Activated CD8-positive, alpha-beta memory T cell treated with anti-CD3 and anti-CD28 coated beads for 1 hour (primary cell): ENCODE data around the gene BCLAF3.

Experiments
- DNase-seq, 2 donors: peaks; one replicate each; pipeline ENCODE4 v3.0.0-alpha.2; 2020; ENCODE audit warnings: low read depth in 1 of 2; ENCODE audit errors: extremely low read depth in 1 of 2

The BCLAF3 gene

DNA sequence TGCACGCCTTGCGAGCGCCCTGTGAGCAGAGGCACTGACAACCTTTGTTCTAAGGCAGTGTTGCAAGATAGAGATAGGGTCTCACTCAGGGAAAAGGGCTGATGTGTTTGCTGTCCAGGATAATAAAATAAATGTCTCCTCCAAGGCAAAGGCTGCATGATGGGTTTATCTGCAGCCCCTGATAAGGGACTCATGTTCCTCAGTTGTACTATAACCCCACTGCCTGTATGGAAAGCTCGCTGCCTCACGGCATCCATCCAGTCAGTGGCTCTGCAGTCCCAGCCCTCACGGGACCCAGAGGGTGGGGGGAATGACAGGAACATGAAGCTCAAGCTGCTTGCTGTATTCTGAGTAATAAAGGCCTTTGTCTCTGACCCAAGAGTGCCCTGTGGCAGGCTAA, 22.6 kb downstream of the BCLAF3 start:
- DNase-seq, result no peak

DNA sequence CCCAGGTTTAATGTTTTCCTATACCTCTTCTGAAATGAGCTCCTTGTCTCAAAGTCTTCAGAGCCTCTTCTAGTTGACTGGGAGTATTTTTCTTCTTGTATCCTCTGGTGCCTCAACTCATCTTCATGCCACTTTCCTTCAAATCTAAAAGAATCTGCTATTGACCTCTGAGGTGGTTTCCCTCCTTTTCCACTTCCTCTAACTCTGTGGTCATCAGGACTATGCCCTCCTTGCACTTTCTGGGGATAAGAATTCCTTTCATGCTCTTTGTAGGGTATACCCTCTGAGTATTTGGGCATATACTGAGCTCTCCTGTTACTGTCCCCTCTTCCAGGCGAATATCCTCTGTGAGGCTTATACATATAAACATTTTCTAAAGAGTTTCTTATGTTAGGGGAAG, 24.8 kb downstream of the BCLAF3 start:
- DNase-seq, result no peak

DNA sequence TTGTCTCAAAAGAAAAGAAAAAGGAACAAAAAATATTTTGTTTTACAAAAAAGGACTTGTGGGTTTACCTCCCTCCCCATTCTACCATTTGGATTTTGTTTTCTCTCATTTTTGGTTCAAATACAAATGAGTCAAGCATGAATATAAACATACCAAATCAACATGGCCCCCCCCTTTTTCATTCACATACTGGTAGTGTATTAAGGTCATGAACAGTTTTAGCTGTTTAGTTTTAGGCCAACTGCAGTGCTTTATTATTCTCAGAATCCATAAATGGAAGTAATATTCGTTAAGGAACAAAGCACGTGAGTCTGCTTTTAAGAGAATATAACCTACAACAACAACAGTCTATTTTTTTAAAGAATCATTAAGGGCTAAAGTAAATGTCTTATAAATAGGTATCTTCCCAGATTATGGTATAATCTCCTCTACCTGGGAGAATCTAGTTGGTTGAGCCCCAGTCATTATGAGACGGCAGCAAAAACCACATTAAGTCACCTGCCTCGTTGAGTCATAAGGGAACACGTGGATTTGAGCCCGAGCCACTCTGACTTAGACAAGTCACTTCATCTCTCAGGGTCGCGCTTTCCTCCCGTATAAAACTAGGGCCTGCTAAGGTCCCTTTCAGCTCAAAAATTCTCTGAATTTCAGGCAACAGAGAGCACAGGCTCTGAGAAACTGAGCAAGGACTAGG, 26.7 kb downstream of the BCLAF3 start:
- DNase-seq, result no peak

DNA sequence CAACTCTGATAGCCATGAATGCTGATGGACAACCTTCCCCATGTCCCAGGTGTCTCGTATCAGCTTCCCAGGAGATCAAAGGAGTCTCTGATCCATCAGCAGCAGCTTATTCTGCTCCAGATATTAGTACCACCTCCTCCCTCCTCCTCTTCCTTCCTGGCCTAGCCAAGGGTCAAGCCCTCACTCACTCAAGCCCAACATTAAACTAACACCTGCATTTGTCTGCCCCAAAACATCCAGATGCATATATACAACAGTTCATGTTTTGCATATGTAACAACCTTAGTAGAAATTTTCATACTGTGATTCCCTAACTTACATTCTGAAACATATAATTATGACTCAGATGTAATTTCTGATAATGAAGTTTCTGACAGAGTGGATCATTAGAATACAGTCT, 29.9 kb downstream of the BCLAF3 start:
- no peak for DNase-seq

DNA sequence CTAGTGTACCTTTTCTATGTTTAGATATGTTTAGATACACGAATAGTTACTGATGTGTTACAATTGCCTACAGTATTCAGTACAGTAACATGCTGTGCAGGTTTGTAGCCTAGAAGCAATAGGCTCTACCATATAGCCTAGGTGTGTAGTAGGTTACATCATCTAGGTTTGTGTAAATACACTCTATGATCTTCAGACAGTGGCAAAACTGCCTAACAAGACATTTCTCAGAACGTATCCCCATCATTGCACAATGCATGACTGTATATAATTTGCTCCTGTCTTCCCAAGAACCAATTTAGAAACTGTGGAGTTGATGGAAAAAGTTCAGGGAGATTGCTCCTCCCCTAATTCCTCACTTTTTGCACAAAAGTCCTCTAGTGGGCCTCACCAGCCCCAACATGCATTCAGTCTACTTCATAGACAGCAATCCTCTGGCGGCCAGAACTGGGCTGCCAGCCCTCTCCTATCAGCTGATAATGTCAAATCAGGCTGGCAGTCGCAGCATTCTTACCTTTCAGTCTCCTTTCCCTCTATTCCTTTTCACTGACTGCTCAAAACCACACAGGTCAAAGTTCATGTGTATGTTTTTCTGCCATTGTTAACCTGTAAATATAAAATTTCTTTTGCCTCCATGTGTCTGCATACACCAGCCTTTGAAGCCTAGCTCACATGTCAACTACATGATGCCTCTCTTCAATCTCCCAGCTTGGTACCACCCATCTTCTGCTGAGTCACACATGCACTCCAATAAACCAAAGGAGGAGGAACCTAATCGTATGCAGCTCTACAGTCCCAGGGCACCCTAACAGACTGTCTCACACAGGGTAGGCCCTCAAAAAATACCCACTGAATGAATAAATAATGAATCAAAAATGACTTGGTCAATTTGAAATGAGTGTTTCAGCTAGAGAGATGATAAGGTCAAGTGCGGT, 32.0 kb downstream of the BCLAF3 start:
- DNase-seq, result no peak

DNA sequence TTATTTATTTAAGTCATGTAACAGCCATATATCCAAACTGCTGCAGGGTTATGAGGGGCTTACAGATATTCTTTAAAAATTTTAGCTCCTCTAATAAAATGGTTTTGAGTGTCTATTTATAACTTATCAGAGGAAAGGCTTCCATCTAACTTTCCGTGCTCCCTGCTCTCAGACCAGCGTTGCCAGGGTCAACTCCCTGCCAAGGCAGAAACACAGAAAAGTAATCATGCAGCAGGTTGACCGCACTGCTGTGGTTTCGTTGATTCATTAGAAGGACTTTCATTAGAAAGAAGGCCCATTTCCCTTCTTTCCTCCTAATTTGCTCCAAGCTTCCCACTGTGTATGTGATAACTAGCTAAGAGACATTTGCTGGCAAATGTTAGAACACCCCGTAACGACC, 33.9 kb downstream of the BCLAF3 start:
- DNase-seq, result no peak

DNA sequence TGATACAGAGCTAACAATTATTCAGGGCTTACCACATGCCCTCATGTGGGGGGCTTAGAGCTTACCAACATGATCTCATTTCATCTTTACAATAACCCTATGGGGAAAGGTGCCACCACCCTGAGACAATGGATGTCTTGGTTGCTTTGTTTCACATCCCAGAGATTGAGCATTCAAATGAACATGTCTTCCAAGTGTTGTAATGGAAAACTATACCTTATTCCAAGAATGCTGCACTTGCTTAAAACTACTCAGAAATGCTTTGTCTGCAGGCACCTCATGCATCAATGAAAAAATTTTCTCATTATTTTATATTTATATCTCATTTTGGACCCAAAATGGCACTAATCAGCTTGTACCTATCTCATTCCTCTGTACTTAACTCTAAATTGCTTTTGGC, 34.6 kb downstream of the BCLAF3 start:
- DNase-seq, result no peak

DNA sequence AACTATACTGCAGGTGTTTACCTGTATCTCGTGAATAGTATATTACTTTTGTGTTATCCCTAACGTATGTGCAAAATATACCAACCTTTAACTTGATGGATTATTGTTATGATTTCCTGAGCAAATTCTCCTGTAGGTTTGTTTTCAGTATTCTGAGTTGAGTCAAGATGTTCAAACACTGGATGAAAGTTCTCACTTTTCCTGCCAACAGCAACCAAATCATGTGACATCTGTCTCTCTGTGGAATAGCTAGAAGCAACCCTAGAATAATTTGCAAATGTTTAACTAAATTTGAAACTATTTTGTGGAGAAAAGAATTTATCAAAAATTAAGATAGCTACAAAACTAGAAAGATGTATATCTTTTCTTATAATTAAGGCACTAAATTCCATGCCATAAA, 35.6 kb downstream of the BCLAF3 start:
- DNase-seq, result no peak

DNA sequence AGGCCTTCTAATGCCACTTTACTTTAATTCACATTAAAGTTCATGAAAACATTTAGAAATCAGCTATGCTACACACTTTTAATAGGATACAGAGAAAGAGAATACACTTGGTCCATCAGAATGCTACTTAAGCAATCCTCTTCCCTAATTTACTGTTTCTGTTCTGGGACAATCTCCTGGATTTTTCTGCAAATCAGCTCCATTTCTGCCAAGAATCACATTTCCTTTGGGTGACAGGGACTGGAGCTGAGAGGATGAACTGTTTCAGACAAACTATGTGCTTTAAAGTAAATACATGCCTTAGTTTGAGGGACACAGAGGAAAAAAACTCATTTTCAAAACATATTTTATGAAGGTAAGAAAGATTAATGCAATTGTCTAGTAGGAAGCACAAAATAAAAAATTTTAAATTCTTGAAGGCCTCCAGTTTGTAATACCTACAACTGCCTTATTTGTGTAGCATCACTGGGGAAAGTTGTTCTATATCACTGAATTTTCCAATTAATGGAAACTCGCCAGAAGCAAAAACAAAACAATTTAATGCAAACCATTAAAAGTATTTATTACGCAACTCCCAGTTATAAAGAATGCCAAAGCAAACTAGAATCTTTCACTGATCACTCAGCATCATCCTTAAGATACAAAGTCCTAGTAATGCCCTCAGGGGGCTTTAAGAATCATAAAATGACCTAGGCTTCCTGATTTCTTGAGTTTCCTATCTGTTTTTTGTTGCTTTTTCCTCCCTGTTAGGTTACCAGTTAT, 36.3 kb downstream of the BCLAF3 start:
- DNase-seq, result no peak

DNA sequence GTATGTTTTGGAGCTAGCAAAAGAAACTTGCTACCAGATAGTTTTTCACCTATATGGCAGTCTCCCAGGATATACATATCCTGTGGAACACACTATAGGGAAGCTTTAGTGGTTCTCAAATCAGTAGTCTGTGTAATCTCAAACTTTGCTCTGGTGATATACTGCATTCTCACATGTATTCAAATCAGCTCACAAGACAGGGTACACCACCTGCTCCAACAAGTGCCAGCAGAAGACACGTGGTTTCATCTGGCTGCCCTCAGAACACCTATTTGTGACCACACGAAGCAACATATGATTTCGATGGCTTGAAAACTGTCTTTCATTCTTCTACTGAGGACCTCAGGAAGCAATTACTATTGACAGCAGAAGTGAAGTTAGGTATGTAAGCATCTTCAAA, 37.7 kb downstream of the BCLAF3 start:
- no peak for DNase-seq

DNA sequence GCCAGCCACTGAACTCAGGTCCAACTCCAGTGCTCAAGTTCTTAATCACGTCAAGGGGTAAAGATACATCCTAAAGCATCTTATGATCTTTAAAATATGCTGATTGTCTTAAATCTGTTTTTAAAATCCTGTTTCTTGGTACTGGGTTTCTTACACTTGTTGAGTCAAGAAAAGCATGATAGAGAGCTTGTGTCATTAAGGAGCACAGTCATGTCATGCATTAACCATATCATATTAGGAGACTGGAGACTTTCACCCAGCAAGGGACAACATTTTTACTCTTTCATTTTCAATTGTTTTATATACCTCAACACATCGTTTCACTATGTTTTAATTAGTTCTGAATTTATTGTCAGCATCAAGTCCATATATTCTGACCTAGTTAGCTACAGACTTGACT, 41.5 kb downstream of the BCLAF3 start:
- DNase-seq, result no peak

DNA sequence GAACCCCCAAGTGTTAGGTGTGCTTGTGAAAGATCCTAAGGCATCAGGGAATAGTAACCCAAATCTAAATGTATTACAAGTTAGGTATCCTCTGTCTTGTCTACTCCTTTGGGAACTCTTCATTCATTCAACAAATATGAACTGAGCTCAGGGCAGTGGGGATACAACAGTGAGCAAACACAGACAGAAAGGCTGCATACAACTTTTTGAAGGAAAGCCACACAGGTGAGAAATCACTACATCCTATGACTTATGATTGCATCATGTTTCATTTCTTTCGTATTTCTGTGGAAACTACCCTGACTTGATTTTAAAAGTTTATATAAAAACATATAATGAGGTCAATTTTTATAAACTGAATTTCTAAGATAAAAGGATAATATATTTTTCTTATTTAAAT, 43.2 kb downstream of the BCLAF3 start:
- no peak for DNase-seq
